ENCODE data around the gene ARHGAP9.

Gene ARHGAP9

DNA sequence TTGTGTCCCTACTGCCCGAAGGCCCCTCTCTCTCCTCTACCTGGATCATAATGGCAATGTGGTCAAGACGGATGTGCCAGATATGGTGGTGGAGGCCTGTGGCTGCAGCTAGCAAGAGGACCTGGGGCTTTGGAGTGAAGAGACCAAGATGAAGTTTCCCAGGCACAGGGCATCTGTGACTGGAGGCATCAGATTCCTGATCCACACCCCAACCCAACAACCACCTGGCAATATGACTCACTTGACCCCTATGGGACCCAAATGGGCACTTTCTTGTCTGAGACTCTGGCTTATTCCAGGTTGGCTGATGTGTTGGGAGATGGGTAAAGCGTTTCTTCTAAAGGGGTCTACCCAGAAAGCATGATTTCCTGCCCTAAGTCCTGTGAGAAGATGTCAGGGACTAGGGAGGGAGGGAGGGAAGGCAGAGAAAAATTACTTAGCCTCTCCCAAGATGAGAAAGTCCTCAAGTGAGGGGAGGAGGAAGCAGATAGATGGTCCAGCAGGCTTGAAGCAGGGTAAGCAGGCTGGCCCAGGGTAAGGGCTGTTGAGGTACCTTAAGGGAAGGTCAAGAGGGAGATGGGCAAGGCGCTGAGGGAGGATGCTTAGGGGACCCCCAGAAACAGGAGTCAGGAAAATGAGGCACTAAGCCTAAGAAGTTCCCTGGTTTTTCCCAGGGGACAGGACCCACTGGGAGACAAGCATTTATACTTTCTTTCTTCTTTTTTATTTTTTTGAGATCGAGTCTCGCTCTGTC lies 22.8 kb downstream of the ARHGAP9 start:
- TF ChIP-seq, protein P1, sequence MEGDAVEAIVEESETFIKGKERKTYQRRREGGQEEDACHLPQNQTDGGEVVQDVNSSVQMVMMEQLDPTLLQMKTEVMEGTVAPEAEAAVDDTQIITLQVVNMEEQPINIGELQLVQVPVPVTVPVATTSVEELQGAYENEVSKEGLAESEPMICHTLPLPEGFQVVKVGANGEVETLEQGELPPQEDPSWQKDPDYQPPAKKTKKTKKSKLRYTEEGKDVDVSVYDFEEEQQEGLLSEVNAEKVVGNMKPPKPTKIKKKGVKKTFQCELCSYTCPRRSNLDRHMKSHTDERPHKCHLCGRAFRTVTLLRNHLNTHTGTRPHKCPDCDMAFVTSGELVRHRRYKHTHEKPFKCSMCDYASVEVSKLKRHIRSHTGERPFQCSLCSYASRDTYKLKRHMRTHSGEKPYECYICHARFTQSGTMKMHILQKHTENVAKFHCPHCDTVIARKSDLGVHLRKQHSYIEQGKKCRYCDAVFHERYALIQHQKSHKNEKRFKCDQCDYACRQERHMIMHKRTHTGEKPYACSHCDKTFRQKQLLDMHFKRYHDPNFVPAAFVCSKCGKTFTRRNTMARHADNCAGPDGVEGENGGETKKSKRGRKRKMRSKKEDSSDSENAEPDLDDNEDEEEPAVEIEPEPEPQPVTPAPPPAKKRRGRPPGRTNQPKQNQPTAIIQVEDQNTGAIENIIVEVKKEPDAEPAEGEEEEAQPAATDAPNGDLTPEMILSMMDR (conservative IDR thresholded peaks at IDR 0.05; ENCODE audit: control insufficient read depth, insufficient read depth, low read depth, low read length): no peak
- no peak overlapping the region for H3K4me3 ChIP-seq (ENCODE audit: control insufficient read depth, low read depth, low read length)
- no peak for DNase-seq (ENCODE audit: low read depth)

DNA sequence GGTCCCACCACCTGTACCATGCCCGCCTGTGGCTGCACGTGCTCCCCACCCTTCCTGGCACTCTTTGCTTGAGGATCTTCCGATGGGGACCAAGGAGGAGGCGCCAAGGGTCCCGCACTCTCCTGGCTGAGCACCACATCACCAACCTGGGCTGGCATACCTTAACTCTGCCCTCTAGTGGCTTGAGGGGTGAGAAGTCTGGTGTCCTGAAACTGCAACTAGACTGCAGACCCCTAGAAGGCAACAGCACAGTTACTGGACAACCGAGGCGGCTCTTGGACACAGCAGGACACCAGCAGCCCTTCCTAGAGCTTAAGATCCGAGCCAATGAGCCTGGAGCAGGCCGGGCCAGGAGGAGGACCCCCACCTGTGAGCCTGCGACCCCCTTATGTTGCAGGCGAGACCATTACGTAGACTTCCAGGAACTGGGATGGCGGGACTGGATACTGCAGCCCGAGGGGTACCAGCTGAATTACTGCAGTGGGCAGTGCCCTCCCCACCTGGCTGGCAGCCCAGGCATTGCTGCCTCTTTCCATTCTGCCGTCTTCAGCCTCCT lies 23.4 kb downstream of the ARHGAP9 start:
- no peak overlapping the region for H3K4me3 ChIP-seq (ENCODE audit: control insufficient read depth, low read depth, low read length)
- DNase-seq (ENCODE audit: low read depth): peak; percentile 24
- TF ChIP-seq, protein P1 (conservative IDR thresholded peaks at IDR 0.05; ENCODE audit: control insufficient read depth, insufficient read depth, low read depth, low read length): peak; percentile 55

DNA sequence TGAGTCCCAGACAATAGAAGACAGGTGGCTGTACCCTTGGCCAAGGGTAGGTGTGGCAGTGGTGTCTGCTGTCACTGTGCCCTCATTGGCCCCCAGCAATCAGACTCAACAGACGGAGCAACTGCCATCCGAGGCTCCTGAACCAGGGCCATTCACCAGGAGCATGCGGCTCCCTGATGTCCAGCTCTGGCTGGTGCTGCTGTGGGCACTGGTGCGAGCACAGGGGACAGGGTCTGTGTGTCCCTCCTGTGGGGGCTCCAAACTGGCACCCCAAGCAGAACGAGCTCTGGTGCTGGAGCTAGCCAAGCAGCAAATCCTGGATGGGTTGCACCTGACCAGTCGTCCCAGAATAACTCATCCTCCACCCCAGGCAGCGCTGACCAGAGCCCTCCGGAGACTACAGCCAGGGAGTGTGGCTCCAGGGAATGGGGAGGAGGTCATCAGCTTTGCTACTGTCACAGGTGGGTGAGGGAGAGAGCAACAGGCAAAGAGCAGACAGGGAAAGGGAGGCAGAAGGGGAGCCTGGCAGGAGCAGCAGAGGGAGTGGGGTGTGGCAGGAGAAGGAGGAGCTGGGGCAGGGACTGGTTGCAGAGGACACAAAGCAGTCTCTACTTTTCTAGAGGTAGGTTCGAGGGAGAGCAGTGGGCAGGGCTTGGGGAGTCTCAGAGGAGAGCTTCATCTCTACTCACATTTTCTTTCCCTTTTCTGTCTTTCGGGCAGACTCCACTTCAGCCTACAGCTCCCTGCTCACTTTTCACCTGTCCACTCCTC lies 24.1 kb downstream of the ARHGAP9 start:
- H3K4me3 ChIP-seq (ENCODE audit: control insufficient read depth, low read depth, low read length): no peak overlapping the region
- TF ChIP-seq, protein P1 (conservative IDR thresholded peaks at IDR 0.05; ENCODE audit: control insufficient read depth, insufficient read depth, low read depth, low read length): no peak
- DNase-seq (ENCODE audit: low read depth): no peak

DNA sequence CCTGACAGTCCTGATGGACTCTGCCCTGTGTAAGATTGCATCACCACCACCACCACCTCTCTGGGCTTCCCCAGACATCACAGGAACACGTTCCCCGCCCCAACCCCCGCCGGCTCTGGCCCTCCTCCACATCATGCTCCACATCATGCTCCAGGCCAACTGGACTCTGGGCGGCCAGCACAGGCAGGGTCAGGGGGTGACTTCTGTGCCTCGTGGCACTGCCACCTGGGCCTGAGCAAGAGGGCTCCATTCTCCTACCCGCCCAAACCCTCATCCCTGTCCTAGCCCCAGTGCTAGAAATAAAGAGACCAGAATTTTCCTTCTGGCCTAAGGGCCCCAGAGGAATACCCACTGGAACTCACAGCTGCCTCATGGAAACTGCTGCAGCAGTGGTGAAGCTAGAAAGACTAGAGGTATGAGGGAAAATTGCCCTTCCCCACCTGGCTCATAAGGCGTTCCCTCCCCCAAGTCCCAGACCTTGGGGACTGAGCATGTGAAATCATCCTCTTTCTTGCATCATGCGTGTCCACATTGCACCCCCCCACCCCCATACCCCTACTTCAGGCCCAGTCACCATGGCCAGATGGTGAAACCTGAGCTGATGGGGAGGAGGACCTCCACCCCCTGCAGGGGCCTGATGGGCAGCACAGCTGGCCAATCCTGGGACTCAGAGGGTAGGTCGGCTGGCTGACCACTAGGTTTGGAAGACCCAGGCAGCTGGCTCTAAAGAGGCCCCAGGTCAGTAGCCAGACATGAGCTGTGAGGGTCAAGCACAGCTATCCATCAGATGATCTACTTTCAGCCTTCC lies 24.9 kb downstream of the ARHGAP9 start, which contains the start of gene INHBE:
Gene INHBE (plus strand): TSS at position 742 of the 808 bp plus-strand sequence. CDS start 230 bp downstream, outside the sequence.
- no peak within 1 kb of the TSS for H3K4me3 ChIP-seq (ENCODE audit: control insufficient read depth, low read depth, low read length)
- DNase-seq (ENCODE audit: low read depth): peak; percentile 86
- TF ChIP-seq, protein P1 (conservative IDR thresholded peaks at IDR 0.05; ENCODE audit: control insufficient read depth, insufficient read depth, low read depth, low read length): no peak

DNA sequence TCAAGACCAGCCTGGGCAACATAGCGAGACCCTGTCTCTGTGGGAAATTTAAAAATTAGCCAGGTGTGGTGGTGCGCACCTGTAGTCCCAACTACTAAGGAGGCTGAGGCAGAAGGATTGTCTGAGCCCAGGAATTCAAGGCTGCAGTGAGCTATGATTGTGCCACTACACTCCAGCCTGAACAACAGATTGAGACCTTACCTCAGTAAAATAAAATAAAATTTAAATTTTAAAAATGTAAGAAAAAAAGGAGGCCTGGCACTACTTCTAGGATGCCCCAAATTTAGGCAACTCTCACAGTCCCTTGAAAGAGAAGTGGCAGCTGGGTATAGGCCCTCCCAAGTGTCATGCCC lies 25.5 kb downstream of the ARHGAP9 start:
- no peak overlapping the region for H3K4me3 ChIP-seq (ENCODE audit: control insufficient read depth, low read depth, low read length)
- TF ChIP-seq, protein P1 (conservative IDR thresholded peaks at IDR 0.05; ENCODE audit: control insufficient read depth, insufficient read depth, low read depth, low read length): no peak
- no peak for DNase-seq (ENCODE audit: low read depth)

DNA sequence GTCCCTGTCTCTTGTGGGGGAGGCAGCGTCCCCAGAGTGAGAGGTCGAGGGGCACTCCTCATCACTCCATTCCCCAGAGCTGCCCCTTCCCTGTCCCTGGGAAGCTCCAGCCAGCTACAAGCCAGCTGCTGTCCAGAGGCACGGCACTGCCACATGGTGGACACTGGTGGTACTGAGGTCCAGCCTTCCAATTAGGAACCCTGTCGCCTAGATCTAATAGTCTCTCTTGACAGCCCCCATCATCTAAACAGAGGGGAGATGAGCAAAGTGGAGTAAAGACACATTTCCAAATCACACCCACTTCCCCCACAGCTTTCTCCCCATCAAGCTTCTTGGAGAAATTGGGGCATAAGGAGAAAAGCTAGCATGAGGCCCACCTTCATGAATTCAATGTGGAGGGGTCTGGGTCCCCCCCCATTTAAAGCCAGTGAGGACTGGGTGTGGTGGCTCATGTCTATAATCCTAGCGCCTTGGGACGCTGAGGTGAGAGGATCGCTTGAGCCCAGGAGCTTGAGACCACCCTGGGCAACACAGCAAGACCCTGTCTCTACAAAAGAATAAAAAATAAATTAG lies 26.6 kb downstream of the ARHGAP9 start:
- TF ChIP-seq, protein P1 (conservative IDR thresholded peaks at IDR 0.05; ENCODE audit: control insufficient read depth, insufficient read depth, low read depth, low read length): peak; percentile 96
- DNase-seq (ENCODE audit: low read depth): peak; percentile 76
- H3K4me3 ChIP-seq (ENCODE audit: control insufficient read depth, low read depth, low read length): no peak overlapping the region
